CD4-positive, alpha-beta T cell treated with Interleukin-12 subunit alpha and Interleukin-12 subunit beta, for 1 hour (primary cell): Measurements from ENCODE around the gene SCNN1B.
"Not testable (repeated sequence)": the region's sequence is repeated elsewhere in the genome, so short reads cannot be mapped to it uniquely, and the experiment has no call there.

Experiments used
- DNase-seq: peaks from one replicate; pipeline ENCODE4 v3.0.0-alpha.2; 2020

SCNN1B gene

GRCh38 chr16:23357761-23358290 is 55.7 kb downstream of the SCNN1B start:
- no peak for DNase-seq

- DNase-seq: no peak
Measured at GRCh38 chr16:23359092-23359760, 57.1 kb downstream of the SCNN1B start.

DNA sequence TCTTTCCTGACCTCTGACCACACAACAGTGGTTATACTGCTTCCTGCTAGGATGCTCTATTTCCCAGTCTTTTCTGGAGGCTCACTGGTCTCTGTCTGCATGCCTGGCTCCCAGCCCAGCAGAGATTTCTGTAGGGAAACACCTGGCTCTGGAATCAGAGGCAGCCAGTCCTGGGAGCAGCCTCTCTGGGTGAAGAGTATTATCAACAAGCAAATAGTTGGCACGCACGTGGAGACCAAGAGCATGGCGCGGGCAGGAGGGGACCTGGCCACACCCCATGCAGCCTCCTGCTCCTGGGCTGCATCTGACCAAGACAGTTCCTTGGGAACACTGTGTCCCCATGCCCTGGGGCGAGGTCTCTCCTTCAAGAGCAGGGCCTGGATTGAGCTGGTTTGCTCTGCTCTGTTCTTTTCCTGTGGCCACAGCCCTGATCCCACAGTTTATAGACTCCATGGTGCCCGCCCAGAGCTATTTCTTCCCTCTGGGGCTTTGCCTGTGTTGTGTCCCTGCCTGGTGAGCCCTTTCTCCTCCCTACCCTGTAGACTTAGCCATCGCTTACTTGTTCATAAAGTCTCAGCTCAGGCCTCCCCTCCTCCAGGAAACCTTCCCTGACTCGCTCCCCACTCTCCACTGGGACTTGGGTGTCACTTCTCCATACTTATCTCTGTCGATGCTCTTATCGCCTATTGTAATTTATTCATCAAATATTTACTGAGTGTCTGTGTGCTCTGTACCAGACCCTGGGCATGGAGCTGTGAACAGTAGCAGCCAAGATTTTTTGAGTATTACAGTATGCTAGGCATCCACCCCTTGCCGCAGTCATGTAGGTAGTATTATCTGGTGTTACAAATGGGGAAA is 60.6 kb downstream of the SCNN1B start:
- DNase-seq: no peak

- no peak for DNase-seq
Measured at GRCh38 chr16:23365602-23366240, 63.6 kb downstream of the SCNN1B start.

GRCh38 chr16:23366341-23366740 is 64.2 kb downstream of the SCNN1B start:
- not testable (repeated sequence) for DNase-seq

- DNase-seq: no peak
Measured at GRCh38 chr16:23367564-23367963, 65.5 kb downstream of the SCNN1B start.

GRCh38 chr16:23367988-23368387 is 65.9 kb downstream of the SCNN1B start:
- no peak for DNase-seq

DNA sequence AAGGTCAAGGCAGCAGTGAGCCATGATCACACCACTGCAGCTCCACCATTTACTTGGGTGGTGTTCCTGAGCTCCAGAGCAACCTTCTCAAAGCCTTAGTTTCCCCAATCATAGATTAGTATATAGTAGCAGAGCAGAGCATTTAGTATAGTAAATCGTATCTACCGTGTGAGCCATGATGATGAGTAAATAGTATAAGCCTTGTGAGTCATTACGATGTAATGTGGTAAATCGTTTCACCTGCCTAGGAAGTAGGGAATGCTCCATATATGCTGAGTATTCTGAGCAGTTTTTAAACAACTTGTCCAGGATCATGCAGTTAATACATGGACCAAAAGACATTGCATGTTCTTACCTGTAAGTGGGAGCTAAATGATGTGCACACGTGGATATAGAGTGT is 66.4 kb downstream of the SCNN1B start:
- DNase-seq: no peak

GRCh38 chr16:23369416-23369815 is 67.3 kb downstream of the SCNN1B start:
- no peak for DNase-seq

- no peak for DNase-seq
Measured at GRCh38 chr16:23371368-23371767, 69.3 kb downstream of the SCNN1B start.

DNA sequence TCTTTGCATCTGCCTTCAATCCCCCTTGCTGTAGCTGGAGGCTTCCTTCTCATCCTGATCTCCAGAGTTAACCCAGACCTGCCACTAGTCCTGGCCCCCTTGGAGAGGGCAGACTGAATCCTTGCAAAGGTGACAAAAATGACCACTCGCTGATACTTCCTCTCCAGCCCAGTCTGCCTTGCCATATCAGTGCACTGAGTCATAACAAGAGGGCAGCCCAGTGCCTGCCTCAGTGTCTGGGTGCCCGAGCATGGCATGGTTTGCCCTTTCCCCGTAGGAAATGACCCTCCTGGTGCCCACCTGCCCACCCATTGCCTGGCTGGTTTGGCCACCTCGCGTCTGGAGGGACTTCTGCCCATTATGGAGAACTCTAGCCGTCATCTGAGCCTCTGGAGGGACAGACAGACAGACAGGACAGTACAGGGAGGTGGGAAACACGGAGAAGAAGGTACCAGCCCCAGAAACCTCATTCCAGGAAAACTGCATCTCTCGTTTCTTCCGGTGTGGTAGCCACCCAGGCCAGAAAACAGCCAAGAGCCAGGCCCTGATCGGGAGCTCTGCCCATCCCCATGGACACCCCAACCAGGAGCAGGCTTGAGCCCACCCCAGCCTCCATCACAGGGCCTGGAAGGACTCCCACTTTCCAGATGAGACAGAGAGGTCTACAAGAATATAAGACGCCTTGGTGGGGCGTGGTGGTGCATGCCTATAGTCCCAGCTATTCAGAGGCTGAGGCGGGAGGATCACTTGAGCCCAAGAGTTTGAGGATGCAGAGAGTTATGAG is 71.5 kb downstream of the SCNN1B start:
- no peak for DNase-seq

DNA sequence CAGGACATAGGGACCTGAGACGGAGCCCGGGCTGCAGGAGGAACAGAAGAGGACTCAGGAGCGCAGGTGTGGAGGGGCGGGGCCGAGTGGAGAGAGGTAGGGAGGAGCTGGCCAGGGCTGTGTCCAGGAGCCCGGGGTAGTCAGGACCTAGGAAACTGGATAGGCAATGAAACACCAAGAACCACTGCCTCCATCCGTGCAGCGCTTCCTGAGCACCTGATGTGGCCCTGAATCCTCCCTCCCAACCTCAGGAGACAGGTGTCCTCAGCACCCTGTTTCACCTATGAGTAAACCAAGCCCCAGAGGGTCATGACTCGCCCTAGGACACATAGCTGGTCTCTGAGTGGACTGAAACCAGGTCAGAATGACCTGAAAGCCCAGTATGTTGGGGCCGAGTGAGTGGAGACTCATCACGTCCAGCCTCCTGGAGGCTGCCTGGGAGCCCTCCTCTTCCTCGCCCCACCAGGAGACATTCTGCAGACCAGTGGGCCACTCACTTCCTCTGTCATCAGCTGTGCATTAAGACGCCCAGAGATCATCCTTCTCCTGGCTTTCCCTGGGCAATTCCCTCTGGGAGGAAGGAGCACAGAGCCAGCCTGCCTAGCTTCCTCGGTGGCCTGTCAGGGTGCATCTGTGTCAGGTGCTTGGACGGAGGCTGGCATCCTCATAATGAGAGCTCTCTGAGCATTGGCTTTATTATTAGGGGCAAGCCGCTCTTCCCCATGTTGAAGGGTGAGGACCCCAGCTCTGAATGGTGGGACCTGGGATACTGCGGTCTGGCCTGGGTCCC is 72.8 kb downstream of the SCNN1B start:
- no peak for DNase-seq

DNA sequence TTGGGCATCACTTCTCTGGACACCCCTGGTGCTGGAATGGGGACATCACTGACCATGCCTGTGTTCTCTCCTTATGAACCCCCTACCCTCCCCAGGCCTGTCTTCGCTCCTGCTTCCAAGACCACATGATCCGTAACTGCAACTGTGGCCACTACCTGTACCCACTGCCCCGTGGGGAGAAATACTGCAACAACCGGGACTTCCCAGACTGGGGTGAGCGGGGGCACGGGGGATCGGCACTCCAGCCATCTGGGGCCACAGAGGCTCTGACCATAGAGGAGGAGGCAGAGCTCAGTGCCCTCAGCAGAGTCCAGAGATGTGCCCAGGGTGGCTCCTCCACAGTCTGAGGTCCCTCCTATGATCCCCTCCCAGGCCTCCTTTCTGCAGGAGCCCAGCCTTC is 73.5 kb downstream of the SCNN1B start:
- DNase-seq: no peak

DNA sequence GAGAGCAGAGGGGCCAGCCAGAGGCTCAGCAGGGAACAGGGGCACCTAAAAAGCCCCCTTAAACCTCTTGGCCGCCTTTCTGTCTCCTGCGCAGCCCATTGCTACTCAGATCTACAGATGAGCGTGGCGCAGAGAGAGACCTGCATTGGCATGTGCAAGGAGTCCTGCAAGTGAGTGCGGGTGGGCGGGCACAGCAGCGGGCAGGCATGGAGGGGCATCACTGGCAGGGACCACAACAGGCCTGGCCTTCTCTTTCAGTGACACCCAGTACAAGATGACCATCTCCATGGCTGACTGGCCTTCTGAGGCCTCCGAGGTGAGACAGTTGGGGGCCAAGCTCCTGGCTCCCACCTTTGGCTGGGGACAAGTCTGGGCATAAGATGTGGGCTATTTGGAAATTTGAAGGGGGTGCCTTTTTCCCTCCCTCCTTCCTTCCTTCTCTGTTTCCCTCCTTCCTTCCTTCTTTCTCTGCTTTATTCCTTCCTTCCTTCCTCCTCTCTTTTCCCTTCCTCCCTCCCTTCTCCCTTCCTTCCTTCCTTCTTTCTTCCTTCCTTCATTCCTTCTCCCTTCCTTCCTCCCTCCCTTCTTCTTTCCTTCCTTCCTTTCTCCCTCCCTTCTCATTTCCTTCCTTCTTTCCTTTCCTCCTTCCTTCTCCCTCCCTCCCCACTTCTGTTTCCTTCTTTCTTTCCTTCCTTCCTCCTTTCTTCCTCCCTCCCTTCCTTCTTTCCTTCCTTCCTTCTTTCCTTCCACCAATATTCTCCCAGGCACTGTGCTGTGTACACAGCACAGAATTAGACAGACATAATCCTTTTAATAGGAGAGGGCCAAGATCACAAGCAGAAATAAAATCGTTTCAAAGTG is 75.2 kb downstream of the SCNN1B start:
- DNase-seq: no peak

DNA sequence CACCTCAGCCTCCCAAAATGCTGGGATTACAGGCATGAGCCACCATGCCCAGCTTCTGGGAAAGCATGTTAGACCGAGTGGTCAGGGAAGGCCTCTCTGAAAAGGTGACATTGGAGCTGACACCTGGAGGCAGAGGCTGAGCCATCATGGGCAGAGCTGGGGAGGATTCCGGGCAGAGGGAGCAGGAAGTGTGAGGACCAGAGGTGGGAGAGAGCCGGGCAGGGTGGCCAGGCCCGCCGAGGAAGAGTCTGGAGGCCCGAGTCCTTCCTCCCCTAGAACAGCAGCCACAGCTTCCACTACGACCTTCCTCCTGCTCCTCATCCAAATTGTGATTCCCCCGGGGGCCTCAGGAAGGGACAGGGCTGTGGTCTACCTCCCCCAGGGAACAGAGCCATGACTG is 76.2 kb downstream of the SCNN1B start:
- DNase-seq: no peak

GRCh38 chr16:23378921-23379320 is 76.8 kb downstream of the SCNN1B start:
- no peak for DNase-seq

DNA sequence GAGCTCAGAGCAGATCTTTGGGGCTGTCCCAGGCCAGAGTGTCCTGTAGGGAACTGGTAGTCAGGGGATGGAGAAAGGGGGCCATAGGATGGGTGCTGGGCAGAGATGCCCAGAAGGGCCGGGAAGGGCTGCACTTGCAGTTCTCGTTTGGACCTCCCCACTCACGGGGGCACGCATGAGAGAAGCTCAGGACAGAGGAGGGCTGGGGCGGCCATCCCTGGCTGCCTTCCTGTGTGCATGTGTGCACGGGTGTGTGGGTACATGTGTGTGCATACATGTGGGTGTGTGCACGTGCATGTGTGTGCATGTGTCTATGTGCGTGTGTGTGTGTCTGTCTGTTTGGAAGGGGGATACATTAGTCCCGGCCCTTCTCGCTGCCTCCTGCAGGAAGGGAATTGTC is 77.6 kb downstream of the SCNN1B start:
- DNase-seq: no peak

- DNase-seq: no peak
Measured at GRCh38 chr16:23380501-23380951, 78.4 kb downstream of the SCNN1B start.

- not testable (repeated sequence) for DNase-seq
Measured at GRCh38 chr16:23381702-23382101, 79.6 kb downstream of the SCNN1B start.

DNA sequence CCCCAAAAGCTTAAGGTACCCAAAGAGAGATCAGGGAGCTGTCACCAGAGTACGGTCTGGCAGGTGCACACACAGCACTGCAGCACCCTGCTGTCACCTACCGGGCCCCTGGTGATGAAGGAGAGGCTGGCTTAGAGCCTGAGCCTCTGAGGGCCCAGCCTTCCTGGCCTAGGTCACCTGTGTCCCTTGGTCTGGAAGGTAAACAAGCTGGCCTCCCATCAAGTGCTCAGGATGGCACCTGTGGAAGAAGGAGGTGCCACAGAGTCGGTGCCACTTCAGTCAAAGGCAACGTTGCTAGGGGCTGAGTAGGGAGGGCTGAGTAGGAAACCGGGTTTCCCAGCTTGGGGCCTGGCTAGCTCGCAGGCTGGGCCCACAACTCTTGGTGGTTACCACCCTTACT is 80.2 kb downstream of the SCNN1B start:
- DNase-seq: no peak

DNA sequence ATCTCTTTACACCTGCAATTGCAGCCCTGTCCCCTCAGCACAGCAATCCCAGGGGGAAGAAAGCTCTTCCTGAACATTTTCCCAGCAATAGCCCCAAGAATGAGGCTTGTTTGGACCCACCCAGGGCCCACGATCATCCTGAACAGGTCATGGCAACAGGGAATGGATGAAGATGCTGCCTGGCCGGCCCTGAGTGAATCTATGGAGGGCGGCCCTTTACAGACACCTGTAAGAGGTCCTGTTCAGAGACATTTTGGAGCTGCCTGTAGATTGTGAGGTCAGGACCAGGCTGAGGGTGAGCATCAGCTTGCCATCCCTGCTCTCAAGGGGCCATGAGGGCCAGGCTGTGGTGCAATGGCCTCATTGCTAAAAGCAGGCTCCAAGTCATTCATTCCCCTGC is 81.8 kb downstream of the SCNN1B start:
- no peak for DNase-seq
